ENCODE data around the gene ZFHX3. TPM values are rescaled to one million over a fixed set of nuclear protein-coding genes. Genes with fewer than 3 reads are reported as not detected.

ZFHX3 gene
- total and polyA plus RNA-seq, 9 of the 15 experiments (the other 6 are each of a cell fraction or from before 2014, with no cell fraction given) = 0.01 to 0.23 (median 0.06) TPM; not detected in 4

DNA sequence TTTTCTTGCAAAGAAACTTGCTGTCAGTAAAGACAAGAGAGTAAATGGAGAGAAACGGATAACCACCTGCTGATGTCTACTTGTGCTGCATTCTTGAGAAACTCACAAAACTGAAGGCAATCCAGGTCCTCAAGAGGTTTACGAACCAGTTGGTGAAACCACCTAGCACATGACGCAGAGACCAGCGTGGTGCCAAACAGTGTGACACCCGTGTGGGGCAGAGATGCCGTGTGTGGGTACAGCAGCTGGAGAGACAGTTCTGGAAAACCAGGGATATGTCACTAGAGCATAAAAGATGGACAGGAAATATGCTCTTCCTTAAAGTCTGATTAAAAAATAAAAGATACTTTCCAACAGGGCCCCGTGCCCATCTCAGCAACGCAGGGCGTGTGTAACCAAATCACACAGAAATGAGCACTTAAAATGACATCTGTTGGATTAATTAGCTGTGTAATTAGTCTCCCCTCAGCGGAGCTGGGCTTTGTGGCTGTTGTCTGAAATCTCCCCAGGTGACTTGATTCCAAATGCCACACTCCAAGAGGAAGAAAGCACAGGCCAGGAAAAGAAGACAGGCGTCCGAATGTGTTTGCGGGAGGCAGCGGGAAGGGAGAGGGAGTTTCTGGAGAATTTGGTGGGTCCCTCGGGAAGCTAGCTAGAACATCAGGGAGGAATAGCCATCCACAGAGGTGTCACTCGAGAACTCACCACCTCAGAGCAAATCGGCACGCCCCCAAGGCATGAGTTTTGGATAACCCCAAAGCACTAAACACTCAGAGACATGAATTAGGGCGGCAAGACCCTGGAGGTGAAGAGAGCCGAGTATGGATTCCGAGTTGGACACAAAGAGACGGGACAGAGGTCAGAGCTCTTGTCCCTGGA is 109.8 kb downstream of the ZFHX3 start:
- Histone ChIP-seq H3K4me3 (no peak overlapping the region), H3K9ac (ENCODE audit: insufficient read depth in 1 of 2, low read depth in 2 of 2, low read length in 2 of 2) (no peak overlapping the region), H3K4me1 (replicated peaks in 1 of 2; ENCODE audit: control insufficient read depth in 2 of 2, insufficient read depth in 2 of 2, low read length in 2 of 2) (no peaks in the 10 kb centered on the region), H3K9me3 (replicated peaks; ENCODE audit: control insufficient read depth, insufficient read depth, low read depth, low read length) (no peaks in the 10 kb centered on the region), H3K27me3 (ENCODE audit: control insufficient read depth in 2 of 2, insufficient read depth in 2 of 2, low read length in 2 of 2) (peaks cover 26 to 70% of the 10 kb centered on the region in 2 experiments), H3K27ac (ENCODE audit: extremely low read depth, low read depth, low read length) (no peak overlapping the region), H4K20me1 (replicated peaks; ENCODE audit: control insufficient read depth, insufficient read depth, low read length) (no peaks in the 10 kb centered on the region), H3K36me3 (ENCODE audit: control insufficient read depth, insufficient read depth, low read length) (no peaks in the 10 kb centered on the region), H3K9me1 (ENCODE audit: control insufficient read depth, insufficient read depth, low read length) (no peaks in the 10 kb centered on the region), H2AFZ (ENCODE audit: low read depth, low read length) (no peak overlapping the region), H3K79me2 (ENCODE audit: control insufficient read depth, insufficient read depth, low read length) (no peaks in the 10 kb centered on the region), H3K4me2 (ENCODE audit: insufficient read depth, low read length) (no peak overlapping the region)
- POLR2A ChIA-PET = interaction anchor here (1.3 kb wide), 1 partner anchor 42 kb away, joined by 4 read pairs; no protein-coding TSS in a partner anchor
- TF ChIP-seq EHMT2 (IDR thresholded peaks at IDR 0.05) = no peak
- TF ChIP-seq, protein P1, sequence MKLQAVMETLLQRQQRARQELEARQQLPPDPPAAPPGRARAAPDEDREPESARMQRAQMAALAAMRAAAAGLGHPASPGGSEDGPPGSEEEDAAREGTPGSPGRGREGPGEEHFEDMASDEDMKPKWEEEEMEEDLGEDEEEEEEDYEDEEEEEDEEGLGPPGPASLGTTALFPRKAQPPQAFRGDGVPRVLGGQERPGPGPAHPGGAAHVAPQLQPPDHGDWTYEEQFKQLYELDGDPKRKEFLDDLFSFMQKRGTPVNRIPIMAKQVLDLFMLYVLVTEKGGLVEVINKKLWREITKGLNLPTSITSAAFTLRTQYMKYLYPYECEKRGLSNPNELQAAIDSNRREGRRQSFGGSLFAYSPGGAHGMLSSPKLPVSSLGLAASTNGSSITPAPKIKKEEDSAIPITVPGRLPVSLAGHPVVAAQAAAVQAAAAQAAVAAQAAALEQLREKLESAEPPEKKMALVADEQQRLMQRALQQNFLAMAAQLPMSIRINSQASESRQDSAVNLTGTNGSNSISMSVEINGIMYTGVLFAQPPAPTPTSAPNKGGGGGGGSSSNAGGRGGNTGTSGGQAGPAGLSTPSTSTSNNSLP (IDR thresholded peaks at IDR 0.05; ENCODE audit: borderline replicate concordance, low read depth, low read length) = no peak
- no peak for TF ChIP-seq TAF15 (IDR thresholded peaks at IDR 0.05; ENCODE audit: low read depth, low read length)
- no peak for TF ChIP-seq ZBTB1 (CRISPR knock-in tag; IDR thresholded peaks at IDR 0.05; ENCODE audit: borderline replicate concordance, low read depth)
- no peak for TF ChIP-seq ZKSCAN1 (IDR thresholded peaks at IDR 0.05; ENCODE audit: low read depth, low read length)
- no peak for TF ChIP-seq NR1H2 (CRISPR knock-in tag; IDR thresholded peaks at IDR 0.05)
- TF ChIP-seq LCOR (CRISPR knock-in tag; IDR thresholded peaks at IDR 0.05) = no peak
- TF ChIP-seq, protein P2, sequence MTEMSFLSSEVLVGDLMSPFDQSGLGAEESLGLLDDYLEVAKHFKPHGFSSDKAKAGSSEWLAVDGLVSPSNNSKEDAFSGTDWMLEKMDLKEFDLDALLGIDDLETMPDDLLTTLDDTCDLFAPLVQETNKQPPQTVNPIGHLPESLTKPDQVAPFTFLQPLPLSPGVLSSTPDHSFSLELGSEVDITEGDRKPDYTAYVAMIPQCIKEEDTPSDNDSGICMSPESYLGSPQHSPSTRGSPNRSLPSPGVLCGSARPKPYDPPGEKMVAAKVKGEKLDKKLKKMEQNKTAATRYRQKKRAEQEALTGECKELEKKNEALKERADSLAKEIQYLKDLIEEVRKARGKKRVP (CRISPR knock-in tag; IDR thresholded peaks at IDR 0.05) = no peak
- CTCF ChIA-PET (ENCODE audit: low intra/inter-chr PET ratio) = no interaction called here
- WGBS (ENCODE audit: insufficient coverage, low coverage, missing lambda C conversion rate) = under 1% methylated on average over 22 of the region's 22 CpGs
- ATAC-seq (no peak), DNase-seq (ENCODE audit: extremely low read depth in 1 of 4, low spot score in 3 of 4) (no peak), FAIRE-seq (no peak)
- BruUV-seq (replicated peaks) = no TSS peak
- intact Hi-C loops (cut with micrococcal nuclease) (no loop called here), in situ Hi-C loops (cut with MboI) (no loop called here)

Data from K562 (cell line).